GM12872 (cell line): ENCODE measurements around the gene BARHL1.

ENCODE experiments used
- TF ChIP-seq, protein P1 (sequence below): IDR thresholded peaks from 3 replicates; pipeline ENCODE4 v1.5.1; 2011; ENCODE audit warnings: low read depth, mild to moderate bottlenecking, low read length, moderate library complexity; ENCODE audit not compliant: insufficient read depth

Gene BARHL1

DNA sequence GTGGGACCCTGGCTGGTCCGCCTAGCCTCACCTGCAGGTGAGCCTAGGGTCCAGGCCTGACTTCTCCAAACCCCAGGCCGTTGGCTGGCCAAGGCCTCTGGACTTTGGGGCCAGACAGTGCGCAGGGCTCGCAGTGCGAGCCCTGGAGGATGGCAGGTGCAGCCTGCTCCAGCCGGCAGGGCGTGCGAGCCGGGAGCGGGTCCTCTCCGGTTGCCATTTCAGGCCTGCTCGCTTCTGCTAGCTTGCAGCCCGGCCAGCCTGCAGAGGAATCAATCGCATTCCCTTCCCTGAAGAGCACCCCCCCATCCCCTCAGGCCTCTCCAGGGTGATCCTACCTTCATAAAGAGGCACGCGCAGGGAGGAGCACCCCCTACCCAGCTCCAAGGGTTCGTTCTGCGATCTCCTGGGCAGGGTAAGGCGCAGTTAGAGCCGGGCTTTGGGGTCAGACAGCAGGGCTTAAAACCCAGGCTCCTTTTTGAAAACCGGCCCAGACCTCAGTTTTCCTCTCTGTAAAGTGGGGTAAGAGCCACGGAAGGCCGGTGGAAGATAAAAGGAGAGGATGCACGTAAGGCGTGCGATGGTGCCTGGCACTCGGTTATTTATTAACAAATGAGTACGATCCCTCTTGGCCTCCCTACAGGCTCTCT, 6.2 kb downstream of the BARHL1 start:
- TF ChIP-seq, protein P1, sequence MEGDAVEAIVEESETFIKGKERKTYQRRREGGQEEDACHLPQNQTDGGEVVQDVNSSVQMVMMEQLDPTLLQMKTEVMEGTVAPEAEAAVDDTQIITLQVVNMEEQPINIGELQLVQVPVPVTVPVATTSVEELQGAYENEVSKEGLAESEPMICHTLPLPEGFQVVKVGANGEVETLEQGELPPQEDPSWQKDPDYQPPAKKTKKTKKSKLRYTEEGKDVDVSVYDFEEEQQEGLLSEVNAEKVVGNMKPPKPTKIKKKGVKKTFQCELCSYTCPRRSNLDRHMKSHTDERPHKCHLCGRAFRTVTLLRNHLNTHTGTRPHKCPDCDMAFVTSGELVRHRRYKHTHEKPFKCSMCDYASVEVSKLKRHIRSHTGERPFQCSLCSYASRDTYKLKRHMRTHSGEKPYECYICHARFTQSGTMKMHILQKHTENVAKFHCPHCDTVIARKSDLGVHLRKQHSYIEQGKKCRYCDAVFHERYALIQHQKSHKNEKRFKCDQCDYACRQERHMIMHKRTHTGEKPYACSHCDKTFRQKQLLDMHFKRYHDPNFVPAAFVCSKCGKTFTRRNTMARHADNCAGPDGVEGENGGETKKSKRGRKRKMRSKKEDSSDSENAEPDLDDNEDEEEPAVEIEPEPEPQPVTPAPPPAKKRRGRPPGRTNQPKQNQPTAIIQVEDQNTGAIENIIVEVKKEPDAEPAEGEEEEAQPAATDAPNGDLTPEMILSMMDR: no peak

DNA sequence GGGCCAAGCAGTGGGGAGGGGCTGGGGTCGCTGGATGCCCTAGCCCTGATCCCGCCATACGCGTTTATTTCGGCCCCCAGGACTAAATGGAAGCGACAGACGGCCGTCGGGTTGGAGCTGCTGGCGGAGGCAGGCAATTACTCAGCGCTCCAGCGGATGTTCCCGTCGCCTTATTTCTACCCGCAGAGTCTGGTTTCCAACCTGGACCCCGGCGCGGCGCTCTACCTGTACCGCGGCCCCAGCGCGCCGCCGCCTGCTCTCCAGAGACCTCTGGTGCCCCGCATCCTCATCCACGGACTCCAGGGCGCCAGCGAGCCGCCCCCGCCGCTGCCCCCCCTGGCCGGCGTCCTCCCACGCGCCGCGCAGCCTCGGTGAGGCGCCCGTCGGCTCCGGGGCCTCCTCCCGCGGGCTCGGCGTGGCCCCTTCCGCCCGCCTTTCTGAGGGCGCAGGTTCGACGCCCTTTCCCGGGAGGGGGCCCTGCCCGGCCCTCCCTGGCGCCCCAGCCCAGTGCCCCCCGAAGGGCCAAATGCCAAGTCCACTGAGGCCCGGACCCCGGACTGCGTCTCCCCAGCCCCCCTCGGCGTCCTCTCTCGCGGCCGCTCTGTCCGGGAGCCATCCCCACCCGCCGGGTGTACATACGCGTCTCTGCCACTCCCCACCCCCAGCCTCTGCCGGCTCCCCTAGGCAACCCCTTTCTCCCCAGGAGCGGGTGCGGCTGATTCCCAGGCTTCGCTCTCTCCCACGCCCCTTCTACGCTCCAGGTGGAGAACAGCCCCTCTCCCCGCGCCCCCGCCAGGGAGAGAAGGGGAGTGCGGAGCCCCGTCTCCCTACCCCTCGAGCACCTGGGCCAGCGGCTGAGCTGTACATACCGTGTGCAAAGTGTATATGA, 7.0 kb downstream of the BARHL1 start:
- TF ChIP-seq, protein P1: no peak

DNA sequence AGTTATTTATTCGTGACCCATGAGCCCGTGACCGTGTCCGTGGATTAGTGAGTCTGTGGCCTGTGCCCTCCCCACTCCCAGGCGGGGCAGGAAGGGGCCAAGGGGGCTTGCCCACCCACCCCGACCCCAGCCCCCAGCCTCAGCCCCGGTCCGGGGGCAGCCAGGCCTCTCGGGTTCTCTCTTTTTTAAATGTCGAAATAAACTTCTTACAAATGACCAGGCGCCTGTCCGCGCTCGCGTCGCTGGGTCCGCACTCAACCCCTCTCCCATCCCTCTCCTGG, 7.6 kb downstream of the BARHL1 start:
- TF ChIP-seq, protein P1: no peak

DNA sequence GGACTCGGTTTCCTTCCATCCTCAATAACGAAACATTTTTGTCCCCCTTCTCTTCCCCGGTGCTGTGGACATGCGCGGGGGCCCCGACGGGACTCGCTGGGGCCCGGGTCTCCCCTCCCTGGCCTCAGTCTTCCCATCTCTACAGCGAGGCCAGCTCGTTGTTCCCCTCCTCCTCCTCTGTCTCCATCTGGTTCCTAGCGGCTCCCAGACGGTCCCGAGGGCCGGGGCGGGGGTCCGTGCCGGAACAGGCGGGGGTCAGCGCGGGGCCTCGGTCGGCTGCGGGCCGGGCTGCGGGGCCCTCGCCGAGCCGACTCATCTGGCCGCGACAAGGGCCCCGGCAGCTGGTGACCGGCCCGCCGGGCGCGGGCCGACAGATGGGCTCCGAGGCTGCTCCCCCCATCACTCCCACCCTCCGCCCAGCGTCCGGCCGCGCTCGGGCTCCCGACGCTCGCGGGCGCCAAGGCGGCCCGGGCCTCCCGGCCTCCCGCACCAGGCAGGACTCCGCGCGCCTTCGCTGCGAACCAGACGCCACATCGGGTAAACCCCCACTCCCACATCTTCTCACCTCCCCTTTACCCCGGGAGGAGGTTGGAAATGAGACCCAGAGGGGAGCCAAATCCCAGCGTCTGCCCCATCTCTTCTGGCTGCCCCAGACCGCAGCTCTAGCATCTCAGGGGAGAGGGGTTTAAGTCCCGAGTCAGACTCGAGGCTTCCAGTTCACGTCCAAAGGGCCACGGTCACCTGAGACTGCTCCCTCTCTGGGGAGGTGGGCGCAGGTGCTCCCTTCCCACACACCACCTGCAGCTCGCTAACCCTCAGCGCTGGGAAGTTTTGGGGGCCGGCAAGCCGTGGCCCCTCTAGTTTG, 8.1 kb downstream of the BARHL1 start:
- TF ChIP-seq, protein P1: no peak

DNA sequence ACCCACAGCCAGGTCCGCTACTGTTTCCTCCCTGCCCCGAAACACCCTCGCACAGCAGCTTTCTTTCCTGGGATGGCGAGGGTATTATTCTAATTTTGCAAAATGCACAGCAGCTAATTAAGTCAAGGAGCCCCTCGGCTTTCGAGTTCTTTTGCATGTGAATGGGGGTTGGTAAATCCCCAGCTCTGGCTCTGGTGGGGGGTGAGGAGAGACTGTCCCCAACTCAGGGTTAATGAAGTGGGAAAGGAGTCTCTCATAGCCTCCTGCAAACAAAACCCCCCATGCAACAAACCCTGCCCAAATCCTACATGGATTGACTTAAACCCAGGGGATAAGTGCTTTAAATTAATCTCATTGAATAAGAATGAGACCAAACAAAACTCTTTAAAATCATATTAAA, 8.8 kb downstream of the BARHL1 start:
- TF ChIP-seq, protein P1: no peak

DNA sequence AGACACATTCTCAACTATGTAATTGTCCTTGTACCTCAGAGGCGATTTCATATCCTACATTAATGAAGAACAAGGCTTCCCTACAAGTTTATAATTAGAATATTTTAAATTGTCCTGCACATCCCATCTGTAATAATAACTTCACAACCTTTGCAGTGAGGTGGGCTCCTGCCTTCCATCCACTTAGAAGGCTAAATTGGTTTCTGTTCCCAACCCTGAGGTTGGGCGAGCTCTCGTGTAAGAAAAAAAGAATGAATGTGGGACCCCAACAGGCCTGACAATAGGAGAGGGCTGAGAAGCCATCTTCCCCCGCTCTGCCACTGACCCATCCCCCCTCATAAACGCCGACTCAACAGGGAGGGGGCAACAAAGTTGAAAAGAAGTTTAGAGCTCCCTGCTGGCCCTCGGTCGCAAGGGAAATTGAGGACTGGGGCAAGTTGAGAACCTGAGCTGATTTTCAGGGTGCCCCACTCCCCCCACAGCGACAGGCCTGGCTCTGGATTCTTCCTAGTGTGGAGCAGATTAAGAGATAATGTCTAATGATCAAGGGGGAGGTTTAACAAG, 9.4 kb downstream of the BARHL1 start:
- TF ChIP-seq, protein P1: no peak

DNA sequence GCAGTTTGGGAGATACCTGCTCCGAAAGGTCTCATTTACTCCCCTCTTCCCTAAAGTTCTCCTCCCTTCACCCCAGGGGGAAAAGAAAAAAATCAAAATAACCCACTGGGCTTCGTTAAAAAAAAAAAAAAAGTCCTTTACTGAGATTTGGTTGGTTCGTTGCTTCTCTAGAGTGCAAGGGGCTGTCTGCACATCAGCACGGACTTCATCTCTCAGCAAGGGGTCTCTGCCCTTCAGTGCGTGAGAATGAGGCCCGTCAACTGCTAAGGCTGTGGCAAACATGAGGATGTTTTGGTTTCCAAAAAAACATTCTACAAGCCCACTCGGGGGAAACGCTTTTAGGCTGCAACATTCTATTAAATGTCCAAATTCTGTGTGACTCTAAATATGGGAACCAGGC, 10.0 kb downstream of the BARHL1 start:
- TF ChIP-seq, protein P1: no peak
